Stimulated activated naive CD4-positive, alpha-beta T cell (primary cell): ENCODE data around the gene MGMT.

Experiments used
- DNase-seq, 6 experiments: peaks; one replicate each; lab custom pipeline; 2025; lab: John Stamatoyannopoulos, UW

Gene MGMT

GRCh38 chr10:129520440-129521080, 53.5 kb downstream of the MGMT start:
- DNase-seq: no peak

GRCh38 chr10:129521161-129522025, 54.4 kb downstream of the MGMT start:
- DNase-seq: no peak

DNA sequence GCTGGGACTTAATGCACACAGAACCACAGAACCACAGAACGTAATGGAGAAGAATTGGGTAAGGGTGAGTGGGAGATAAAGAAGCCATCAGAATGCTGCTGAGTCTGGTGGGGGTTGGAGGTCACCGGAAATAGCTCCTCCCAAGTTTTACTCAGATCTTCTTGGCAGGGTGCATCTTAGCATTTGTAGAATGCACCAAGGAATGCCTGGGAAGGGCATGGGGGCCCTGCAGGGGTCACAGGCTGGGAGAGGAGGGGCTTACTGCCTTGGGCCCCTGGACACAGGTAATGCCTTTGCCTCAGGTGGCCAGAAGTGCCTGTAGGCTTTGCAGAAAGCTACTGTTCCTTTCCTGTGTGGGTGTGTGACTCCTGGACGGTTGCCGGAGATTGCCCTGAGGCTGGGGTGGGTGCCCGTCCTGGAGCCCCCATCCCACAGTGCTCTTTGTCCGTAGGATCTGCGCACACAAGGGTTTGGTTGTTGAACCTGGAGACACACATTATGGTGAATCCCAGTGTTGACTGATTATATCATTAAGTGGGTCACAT, 55.1 kb downstream of the MGMT start:
- no peak for DNase-seq

DNA sequence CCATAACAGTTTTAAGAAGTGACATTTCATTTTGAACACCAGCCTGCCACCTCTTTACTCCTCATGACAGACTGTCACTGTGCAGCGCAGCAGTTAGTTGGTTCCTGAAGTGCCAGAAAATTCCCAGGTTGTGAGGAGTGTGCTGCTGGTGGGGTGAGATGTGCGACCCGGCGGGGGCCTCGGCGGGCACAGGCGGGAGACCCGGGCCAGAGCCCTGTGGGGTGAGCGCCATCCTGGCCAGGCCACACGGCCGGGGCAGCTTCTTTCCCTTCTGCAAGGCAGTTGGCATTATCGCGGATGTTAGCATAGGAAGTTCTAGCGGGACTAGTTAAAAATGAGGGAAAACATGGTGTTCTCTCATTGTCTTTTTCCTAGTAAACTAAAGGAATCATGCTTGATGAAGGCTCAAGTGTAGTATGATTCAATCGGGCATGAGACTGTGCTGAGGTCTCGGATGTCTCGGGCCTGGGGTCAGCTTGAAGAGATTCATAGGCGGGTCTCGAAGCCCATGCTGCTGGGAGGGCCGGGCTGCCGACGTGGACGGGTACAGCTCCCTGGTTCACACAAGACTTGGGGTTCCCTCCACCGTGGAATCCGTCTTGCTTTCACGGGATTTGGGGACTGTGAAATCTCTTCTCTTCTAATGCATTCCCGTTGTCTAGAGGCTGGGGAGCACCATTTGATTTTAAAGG, 56.1 kb downstream of the MGMT start:
- no peak for DNase-seq

DNA sequence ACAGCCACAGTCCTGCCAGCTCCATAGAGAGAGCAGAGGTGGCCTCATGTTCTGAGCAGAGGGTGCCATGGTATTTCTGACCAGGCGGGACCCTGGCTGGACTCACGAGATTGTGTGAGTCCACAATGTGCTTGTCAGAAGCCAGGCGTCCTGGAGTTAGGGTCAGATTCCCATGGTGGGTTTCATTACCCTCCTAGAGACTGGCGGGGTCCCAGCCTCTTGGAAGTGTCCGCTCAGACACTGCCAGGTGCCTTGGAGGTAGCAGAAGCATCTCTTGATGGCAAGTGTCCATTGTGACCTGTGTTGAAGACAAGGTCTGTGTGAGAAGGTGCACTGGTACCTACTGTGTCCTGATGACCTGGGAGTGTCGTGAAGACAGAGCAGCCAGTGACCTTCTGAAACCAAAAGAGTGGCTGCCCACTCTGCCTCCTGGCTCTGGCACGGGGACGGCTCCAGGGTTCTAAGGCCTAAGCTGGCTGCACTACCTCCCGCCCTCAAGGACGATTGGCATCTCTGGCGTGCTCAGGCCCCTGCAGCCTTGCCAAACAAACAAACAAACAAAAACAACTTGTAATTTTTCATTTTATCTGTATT, 56.8 kb downstream of the MGMT start:
- no peak for DNase-seq

DNA sequence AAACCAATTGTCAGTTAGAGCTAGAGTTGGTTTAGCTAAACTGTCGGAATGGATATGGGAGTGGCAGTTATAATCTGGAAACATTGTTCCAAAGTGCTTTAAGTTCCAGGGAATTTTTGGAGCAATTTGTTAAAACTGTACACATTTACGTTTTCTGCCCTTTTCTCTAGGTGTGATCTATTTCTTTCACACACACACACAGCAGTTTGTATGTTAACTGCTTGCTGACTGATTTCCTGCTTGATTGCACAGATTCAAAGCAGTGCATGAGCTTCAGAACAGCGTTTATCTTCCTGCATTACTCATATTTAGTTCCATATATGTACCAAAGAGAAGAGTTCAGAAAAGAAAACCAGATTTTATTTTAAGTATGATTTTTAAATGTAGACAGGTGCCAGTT, 57.9 kb downstream of the MGMT start:
- no peak for DNase-seq

- no peak for DNase-seq
These were observed 58.4 kb downstream of the MGMT start for GRCh38 chr10:129525401-129525801.

DNA sequence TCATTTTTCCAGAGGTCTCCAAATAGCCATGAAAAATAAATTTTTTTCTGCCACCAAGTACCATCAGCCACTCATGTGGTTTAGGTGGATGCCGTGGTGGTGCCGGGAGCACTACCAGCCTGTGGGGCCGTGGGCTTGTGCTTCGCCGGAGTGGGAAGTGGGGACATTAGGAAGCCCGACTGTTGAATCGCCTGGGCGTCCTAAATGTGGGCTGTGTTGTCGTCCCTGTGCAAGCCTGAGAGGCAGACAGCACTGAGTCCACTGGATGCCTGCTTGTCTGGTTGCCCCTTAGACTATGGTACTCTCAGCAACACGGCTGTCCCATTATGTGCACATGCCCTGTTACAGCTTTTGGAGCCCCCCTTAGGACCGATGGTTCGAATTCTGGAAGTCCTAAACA, 59.9 kb downstream of the MGMT start:
- no peak for DNase-seq

GRCh38 chr10:129528376-129528978, 61.4 kb downstream of the MGMT start:
- no peak for DNase-seq

DNA sequence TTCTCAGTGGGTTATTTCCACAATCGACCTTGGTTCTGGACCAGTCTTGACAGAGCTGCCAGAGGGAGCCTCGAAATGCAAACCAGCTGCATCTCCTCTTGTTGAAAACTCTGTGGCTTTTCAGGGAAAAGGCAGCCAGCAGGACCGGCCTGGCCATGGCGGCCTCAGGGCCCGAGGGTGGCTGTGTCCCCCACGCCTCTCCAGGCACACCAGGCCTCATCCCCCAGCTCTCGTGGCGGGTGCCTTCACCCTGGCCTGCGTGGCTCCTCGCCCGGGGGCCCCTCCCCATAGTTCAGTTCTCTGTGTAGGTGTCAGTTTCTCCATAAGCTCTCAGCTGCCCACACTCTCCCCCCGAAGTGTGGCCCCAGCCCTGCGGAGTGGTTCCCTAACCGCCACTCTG, 63.5 kb downstream of the MGMT start:
- DNase-seq: no peak

- no peak for DNase-seq
These were observed 64.3 kb downstream of the MGMT start for GRCh38 chr10:129531195-129531968.

- DNase-seq: no peak
These were observed 65.1 kb downstream of the MGMT start for GRCh38 chr10:129531969-129532660.

DNA sequence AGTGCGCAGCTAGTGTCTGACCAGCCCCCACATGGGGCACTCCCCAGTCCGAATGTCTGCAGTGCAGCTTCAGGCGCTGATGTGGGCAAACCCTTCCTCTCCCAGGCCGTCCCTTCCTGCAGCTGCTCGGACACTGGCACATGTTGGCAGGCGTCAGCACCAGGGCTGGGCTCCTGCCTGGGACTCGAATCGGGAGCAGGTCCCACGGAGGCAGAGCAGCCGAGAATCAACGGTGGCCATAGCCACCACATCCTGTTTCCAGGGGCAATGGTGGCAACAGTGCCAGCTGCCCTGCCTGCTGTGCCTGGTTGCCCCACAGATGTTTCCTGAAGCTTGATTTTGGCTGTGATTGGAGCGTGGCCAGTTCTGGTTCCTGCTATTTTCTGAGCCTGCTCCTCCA, 65.8 kb downstream of the MGMT start:
- no peak for DNase-seq

GRCh38 chr10:129533281-129533680, 66.2 kb downstream of the MGMT start:
- DNase-seq: no peak

GRCh38 chr10:129534826-129535225, 67.8 kb downstream of the MGMT start:
- DNase-seq: no peak

- DNase-seq: no peak
These were observed 69.3 kb downstream of the MGMT start for GRCh38 chr10:129536336-129536735.

- no peak for DNase-seq
These were observed 70.1 kb downstream of the MGMT start for GRCh38 chr10:129537151-129537550.

- no peak for DNase-seq
These were observed 71.2 kb downstream of the MGMT start for GRCh38 chr10:129538236-129538635.

- no peak for DNase-seq
These were observed 74.2 kb downstream of the MGMT start for GRCh38 chr10:129541200-129541599.

- DNase-seq: no peak
These were observed 74.9 kb downstream of the MGMT start for GRCh38 chr10:129541748-129542487.
